Stimulated activated CD4-positive, alpha-beta T cell treated with anti-CD3 and anti-CD28 coated beads, TNF-alpha, amount 100 ng/mL, for 24 hours (primary cell): ENCODE data around the gene ABCB9.
"Not testable (repeated sequence)": the region's sequence is repeated elsewhere in the genome, so short reads cannot be mapped to it uniquely, and the experiment has no call there.

Experiments
- DNase-seq, 3 experiments: peaks; one replicate each; pipeline ENCODE4 v3.0.0-alpha.2; 2020; ENCODE audit warnings: low read depth in 3 of 3

Gene ABCB9

DNA sequence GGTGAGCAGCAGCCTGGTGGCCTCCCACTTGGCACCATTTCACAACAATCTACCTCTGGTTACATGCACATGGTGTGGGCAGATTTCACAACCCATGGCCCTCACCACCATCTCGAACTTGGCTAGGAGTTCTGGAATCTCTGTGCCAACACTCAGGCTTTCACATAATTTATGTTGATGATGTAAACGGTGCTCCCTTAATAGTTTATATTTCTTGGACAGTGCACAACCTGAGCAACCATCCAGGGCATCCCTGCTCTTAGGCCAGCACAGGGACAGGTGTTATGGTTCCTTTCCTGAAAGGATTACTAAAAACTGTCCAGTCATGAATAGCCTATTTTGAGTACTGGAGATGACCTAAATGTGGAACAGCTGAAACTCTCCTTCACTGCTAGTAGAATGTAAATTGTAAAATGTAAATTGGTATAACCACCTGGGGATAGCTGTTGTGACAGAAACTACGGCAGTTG lies 28.6 kb downstream of the ABCB9 start:
- DNase-seq: no peak

GRCh38 chr12:122935318-122935717 lies 30.9 kb downstream of the ABCB9 start:
- no peak for DNase-seq

GRCh38 chr12:122934722-122935121 lies 31.5 kb downstream of the ABCB9 start:
- no peak for DNase-seq

GRCh38 chr12:122932207-122932606 lies 34.1 kb downstream of the ABCB9 start:
- DNase-seq: no peak

GRCh38 chr12:122929812-122930211 lies 36.5 kb downstream of the ABCB9 start:
- DNase-seq: no peak

- no peak for DNase-seq
Measured at GRCh38 chr12:122929148-122929538, 37.1 kb downstream of the ABCB9 start.

DNA sequence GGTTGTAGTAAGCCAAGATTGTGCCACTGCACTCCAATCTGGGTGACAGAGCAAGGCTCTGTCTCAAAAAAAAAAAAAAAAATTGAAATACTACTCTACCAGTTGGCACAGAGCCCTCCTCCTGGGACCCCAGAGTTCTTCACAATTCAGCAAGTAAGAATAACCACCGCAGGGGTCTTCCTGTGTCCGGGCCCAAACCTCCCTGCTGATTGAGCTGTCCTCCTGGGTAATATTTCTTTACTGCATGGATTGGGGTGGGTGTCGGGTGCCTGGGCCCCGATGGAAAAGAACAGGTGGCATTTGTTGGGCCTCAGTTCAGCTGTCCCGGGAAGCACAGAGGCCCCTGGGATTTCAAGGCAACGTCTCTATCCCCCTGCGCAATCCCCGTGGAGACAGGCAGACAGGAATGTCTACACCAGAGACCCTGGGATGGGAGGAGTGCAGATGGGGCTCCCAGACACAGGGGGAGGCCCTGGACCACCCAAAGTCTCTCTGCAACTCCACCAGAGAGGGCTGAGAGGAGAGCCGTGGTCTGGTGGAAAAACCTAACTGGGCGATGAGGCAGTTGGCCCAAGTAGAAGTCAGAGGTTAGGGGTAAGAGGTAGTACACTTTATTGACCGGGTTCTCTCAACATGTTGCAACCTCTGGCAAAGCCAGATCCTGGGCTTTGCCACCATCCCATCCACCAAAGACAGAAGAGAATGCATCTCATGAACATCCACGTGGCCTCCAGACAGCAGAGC lies 37.7 kb downstream of the ABCB9 start:
- DNase-seq: no peak

GRCh38 chr12:122927756-122928403 lies 38.4 kb downstream of the ABCB9 start:
- no peak for DNase-seq

GRCh38 chr12:122921917-122922316 lies 44.3 kb downstream of the ABCB9 start:
- DNase-seq: no peak

GRCh38 chr12:122920687-122921086 lies 45.6 kb downstream of the ABCB9 start:
- no peak for DNase-seq

- DNase-seq: no peak
Measured at GRCh38 chr12:122918827-122919226, 47.4 kb downstream of the ABCB9 start.

DNA sequence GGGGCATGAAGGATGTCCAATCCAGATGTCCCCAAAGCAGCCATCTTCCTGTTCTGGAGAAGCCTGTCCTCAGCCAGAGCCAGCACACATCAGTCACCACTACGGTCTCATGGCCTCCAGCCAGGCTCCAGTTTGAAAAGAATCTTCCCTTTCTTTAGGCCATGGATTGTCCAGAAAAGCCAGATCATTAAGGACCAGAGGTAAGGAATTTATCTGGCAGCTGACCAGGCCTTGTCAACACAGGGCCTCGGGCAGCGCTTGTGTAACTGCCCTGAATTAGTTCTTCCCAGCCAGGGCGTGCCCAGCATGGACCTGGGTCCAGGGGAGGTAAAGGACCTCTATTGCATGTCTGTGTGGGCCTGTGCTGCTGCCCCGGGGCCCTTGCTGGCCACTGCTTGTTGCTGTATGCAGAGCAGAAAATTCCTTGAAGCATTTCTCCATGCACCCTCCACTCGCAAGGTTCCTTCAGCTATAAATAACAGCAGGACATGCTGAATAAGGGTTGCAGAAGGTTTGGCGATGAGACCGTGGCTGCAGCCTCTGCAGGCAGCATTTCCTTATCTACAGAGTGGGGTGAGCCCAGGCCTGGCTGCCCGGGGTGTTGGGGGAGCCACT lies 48.6 kb downstream of the ABCB9 start:
- no peak for DNase-seq

- DNase-seq: no peak
Measured at GRCh38 chr12:122909442-122910288, 56.6 kb downstream of the ABCB9 start.

DNA sequence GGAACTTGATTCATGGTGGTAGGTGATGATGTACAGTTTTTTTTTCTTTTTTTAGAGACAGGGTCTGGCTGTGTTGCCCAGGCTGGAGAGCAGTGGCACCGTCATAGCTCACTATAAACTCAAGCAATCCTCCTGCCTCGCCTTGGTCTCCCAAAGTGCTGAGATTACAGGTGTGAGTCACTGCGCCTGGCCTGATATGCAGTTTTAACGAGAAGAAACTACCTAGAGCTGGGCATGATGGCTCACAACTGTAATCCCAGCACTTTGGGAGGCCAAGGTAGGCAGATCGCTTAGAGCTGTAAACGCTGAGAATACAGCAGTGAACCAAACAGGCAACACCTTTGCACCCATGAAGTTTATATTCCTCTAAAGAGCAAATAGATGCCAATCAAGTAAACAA lies 57.3 kb downstream of the ABCB9 start:
- DNase-seq: no peak

- DNase-seq: not testable (repeated sequence)
Measured at GRCh38 chr12:122905258-122905657, 61.0 kb downstream of the ABCB9 start.

DNA sequence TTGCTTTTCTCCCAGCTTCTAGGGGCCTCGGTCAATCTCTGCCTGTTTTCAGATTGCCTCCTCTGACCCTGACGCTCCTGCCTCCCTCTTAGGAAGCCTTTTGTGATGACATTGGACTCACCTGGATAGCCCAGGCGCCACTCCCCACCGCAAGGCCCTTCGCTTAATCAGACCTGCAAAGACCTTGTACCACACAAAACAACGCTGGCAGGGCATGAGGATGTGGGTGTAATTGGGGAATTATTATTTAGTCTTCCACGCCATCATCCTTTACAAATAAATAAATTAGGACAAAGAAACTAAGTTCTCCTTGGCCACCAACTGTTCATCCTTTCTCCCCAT lies 62.6 kb downstream of the ABCB9 start:
- DNase-seq: no peak

- DNase-seq: no peak
Measured at GRCh38 chr12:122902854-122903692, 63.2 kb downstream of the ABCB9 start.

DNA sequence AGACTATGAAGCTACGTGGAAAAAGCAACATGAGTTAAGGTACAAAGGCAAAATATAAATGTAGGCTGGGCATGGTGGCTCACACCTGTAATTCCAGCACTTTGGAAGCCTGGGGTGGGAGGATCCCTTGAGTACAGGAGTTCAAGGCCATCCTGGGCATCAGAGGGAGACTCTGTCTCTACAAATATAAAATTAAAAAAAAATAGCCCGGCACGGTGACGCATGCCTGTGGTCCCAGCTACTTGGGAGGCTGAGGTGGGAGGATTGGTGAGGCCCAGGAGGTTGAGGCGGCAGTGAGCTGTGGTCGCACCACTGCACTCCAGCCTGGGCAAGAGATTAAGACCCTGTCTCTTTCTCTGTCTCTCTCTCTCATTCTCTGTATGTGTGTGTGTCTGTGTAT lies 66.4 kb downstream of the ABCB9 start:
- DNase-seq: no peak

- DNase-seq: no peak
Measured at GRCh38 chr12:122896662-122897061, 69.6 kb downstream of the ABCB9 start.

DNA sequence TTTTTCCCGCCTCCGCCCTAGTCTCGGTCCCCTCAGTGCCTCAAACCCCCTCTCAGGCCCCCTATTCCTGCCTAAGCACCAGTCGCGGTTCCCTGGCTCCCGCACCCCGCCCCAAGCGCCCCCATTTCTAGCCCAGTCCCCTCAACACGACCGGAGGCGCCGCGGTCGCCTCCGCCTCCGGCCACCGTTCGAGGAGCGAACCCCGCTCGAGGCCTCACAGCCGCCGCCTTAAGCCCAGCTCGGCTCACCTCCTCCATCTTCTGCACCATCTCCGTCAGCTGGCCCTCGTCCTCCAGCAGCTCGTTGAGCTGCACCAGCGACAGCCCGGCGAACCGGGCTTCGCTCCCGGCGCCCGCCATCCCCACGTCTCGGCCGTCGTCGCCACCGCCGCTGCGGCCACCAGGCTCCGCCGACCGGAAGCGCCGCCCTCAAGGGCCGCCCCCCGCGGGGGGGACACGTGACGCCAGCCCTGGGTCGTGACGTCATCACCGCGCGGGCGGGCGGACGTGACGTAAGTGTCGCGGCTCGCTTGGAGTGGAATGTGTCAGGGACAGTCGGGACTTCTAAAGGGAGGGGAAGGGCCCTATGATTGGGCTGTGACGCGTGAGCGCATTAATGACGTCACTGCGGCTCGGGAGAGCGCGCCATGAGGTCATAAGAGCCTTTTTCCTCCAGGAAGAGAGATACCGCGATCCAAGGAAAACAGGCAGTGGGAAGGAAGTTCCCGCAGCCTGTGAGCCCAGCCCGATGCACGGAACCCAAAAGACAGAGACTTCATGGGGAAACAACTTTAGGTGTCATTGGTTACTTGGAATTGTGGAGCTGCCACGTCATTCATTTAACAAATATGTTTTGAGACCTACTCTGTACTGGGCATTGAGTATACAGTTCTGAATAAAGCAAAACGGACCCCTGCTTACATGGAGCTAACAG lies 70.3 kb downstream of the ABCB9 start, which contains the start of gene VPS37B:
TSS of gene VPS37B (minus strand) at position 421 of the 933 bp plus-strand sequence. CDS start at position 359, 62 bp downstream.
- peak; percentile 74 to 77 (median 76) for DNase-seq
